IMR-90 (cell line): ENCODE measurements around the gene SFXN2.

Source experiments
- BHLHE40 ChIP-seq: fragments of 150-350 bp; IDR thresholded peaks from 2 replicates; pipeline ENCODE4 v1.6.1; 2016; ENCODE audit warnings: mild to moderate bottlenecking, low read depth, low read length
- CTCF ChIP-seq: conservative IDR thresholded peaks from 2 replicates; pipeline ENCODE4 v1.5.1; 2012; ENCODE audit warnings: mild to moderate bottlenecking, low read depth, low read length, improper control_type of control experiment
- MAZ ChIP-seq: IDR thresholded peaks from 2 replicates; pipeline ENCODE4 v1.6.1; 2012; ENCODE audit warnings: low read depth, mild to moderate bottlenecking, low read length, improper control_type of control experiment, moderate library complexity, borderline replicate concordance
- POLR2A ChIP-seq: IDR thresholded peaks from 2 replicates; pipeline ENCODE4 v1.6.1; 2012; ENCODE audit warnings: mild to moderate bottlenecking, low read depth, low read length
- USF2 ChIP-seq: fragments of 150-350 bp; IDR thresholded peaks from 2 replicates; pipeline ENCODE4 v1.6.1; 2017; ENCODE audit warnings: mild to moderate bottlenecking, antibody characterized with exemption, low read length, low read depth

- TF ChIP-seq CTCF = no peak
- TF ChIP-seq BHLHE40 = no peak
- TF ChIP-seq MAZ = no peak
- TF ChIP-seq POLR2A = no peak
- no peak for TF ChIP-seq USF2
These were observed 25.8 kb downstream of the SFXN2 start for GRCh38 chr10:102740229-102740628.
